Measurements from ENCODE around the gene PPARGC1A. TPM values are rescaled to one million over a fixed set of nuclear protein-coding genes. Genes with fewer than 3 reads are reported as not detected.

The PPARGC1A gene
- total RNA-seq, 3 donors from 2014 or later (not counting 1 experiment from before 2014, with no cell fraction given) = not detected

DNA sequence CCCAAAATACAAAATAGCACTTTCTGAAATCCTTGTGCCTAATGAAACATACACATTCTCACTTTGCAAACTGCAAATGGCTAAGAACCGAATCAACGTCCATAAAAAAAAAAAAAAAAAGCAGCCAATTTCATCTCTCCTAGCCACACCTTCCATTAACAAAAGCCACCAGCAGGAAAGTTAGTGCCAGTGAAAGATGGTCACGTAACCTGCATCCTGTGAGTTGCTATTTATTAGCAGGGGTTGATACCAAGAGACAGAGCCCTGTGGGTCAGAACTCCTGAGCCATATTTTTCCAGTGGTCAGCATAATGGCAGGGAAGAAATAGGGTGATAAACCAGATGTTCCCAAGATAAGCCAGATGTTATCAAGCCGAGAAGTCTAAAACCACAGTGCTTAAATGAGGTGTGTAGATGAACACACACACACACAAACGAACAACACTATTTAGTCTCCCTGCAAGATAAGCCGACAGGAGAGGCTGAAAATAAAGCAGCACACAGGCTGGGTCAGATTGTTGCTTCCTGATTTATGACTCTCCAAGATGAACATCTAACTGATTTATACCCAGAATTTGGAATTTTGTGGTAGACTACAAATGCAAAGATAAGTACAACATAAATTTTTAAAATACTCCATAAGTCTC is 11.5 kb downstream of the PPARGC1A start:
- Mint-ChIP-seq H3K27me3 (ENCODE audit: low read depth in 2 of 2) (no peaks in the 10 kb centered on the region), H3K4me3 (no peak overlapping the region), H3K36me3 (no peaks in the 10 kb centered on the region), H3K9me3 (peaks cover 0 to 6% of the 10 kb centered on the region in 2 donors), H3K27ac (no peak overlapping the region), H3K4me1 (no peaks in the 10 kb centered on the region)
- intact Hi-C loops (cut with micrococcal nuclease) = no loop called here
- no peaks in the 10 kb centered on the region for H3K36me3 ChIP-seq (ENCODE audit: control insufficient read depth, insufficient read depth, low read length)
- H3K4me1 ChIP-seq (ENCODE audit: control insufficient read depth, insufficient read depth, low read length) = no peaks in the 10 kb centered on the region
- ATAC-seq (no peak), DNase-seq (no peak)
- no peak for TF ChIP-seq CTCF (IDR thresholded peaks at IDR 0.05)
- 86% methylated on average over 6 of the region's 6 CpGs for WGBS (ENCODE audit: insufficient coverage)
- H3K27ac ChIP-seq (ENCODE audit: low read length) = no peak overlapping the region
- H3K9me3 ChIP-seq (ENCODE audit: control insufficient read depth, insufficient read depth, low read length) = no peaks in the 10 kb centered on the region
- no peak overlapping the region for H3K4me3 ChIP-seq (ENCODE audit: low read length)
- no peaks in the 10 kb centered on the region for H3K27me3 ChIP-seq (ENCODE audit: control insufficient read depth, insufficient read depth, low read length)

- H3K27ac Mint-ChIP-seq = no peak overlapping the region
- Histone ChIP-seq H3K9me3 (ENCODE audit: control insufficient read depth, insufficient read depth, low read length) (no peaks in the 10 kb centered on the region), H3K36me3 (ENCODE audit: control insufficient read depth, insufficient read depth, low read length) (no peaks in the 10 kb centered on the region), H3K4me3 (ENCODE audit: low read length) (no peak overlapping the region), H3K27ac (ENCODE audit: low read length) (no peak overlapping the region), H3K27me3 (ENCODE audit: control insufficient read depth, insufficient read depth, low read length) (no peaks in the 10 kb centered on the region), H3K4me1 (ENCODE audit: control insufficient read depth, insufficient read depth, low read length) (no peaks in the 10 kb centered on the region)
- intact Hi-C loops (cut with micrococcal nuclease) = no loop called here
- H3K4me1 Mint-ChIP-seq = no peaks in the 10 kb centered on the region
- 91% methylated on average over 2 of the region's 2 CpGs for WGBS (ENCODE audit: insufficient coverage)
- no peak for DNase-seq
- ATAC-seq = no peak
- TF ChIP-seq CTCF (IDR thresholded peaks at IDR 0.05) = no peak
- H3K27me3 Mint-ChIP-seq (ENCODE audit: low read depth in 2 of 2) = no peaks in the 10 kb centered on the region
- no peaks in the 10 kb centered on the region for H3K36me3 Mint-ChIP-seq
- H3K4me3 Mint-ChIP-seq = no peak overlapping the region
- peaks cover 0 to 6% of the 10 kb centered on the region in 2 donors for H3K9me3 Mint-ChIP-seq
Observed at GRCh38 chr4:23877758-23878229, 12.1 kb downstream of the PPARGC1A start.

- 89% methylated on average over 3 of the region's 3 CpGs for WGBS (ENCODE audit: insufficient coverage)
- no peaks in the 10 kb centered on the region for H3K4me1 Mint-ChIP-seq
- intact Hi-C loops (cut with micrococcal nuclease) = no loop called here
- H3K27ac Mint-ChIP-seq = no peak overlapping the region
- peaks cover 0 to 8% of the 10 kb centered on the region in 2 donors for H3K9me3 Mint-ChIP-seq
- H3K36me3 Mint-ChIP-seq = no peaks in the 10 kb centered on the region
- ATAC-seq (no peak), DNase-seq (no peak)
- H3K27me3 Mint-ChIP-seq (ENCODE audit: low read depth in 2 of 2) = no peaks in the 10 kb centered on the region
- no peaks in the 10 kb centered on the region for H3K27me3 ChIP-seq (ENCODE audit: control insufficient read depth, insufficient read depth, low read length)
- no peaks in the 10 kb centered on the region for H3K36me3 ChIP-seq (ENCODE audit: control insufficient read depth, insufficient read depth, low read length)
- H3K27ac ChIP-seq (ENCODE audit: low read length) = no peak overlapping the region
- no peak for TF ChIP-seq CTCF (IDR thresholded peaks at IDR 0.05)
- no peak overlapping the region for H3K4me3 Mint-ChIP-seq
- H3K4me3 ChIP-seq (ENCODE audit: low read length) = no peak overlapping the region
- H3K9me3 ChIP-seq (ENCODE audit: control insufficient read depth, insufficient read depth, low read length) = peaks cover 3% of the 10 kb centered on the region
- no peaks in the 10 kb centered on the region for H3K4me1 ChIP-seq (ENCODE audit: control insufficient read depth, insufficient read depth, low read length)
Observed at GRCh38 chr4:23876418-23877089, 13.3 kb downstream of the PPARGC1A start.
